Fibroblast of lung (primary cell): ENCODE measurements around the gene LZTS2.

Source experiments
- CTCF ChIP-seq, 2 donors: IDR thresholded peaks in 1 of 2; conservative IDR thresholded peaks in 1 of 2; 1 replicate in 1 of 2; 2 replicates in 1 of 2; pipeline ENCODE4 v1.5.1; 2011 to 2012; ENCODE audit warnings: low read length in 2 of 2, control low read depth in 1 of 2, inconsistent platforms in 1 of 2, low read depth in 1 of 2, mild to moderate bottlenecking in 1 of 2
- EZH2 ChIP-seq: IDR thresholded peaks from 2 replicates; pipeline ENCODE4 v1.5.1; 2012; ENCODE audit warnings: low read length, control low read depth, mild to moderate bottlenecking; ENCODE audit errors: missing control alignments

GRCh38 chr10:100962351-100963080 is 37.1 kb upstream of the LZTS2 start:
- TF ChIP-seq CTCF (conservative IDR thresholded peaks at IDR 0.05 in 1 of 2, IDR thresholded peaks at IDR 0.05 in 1 of 2; ENCODE audit: low read depth in 1 of 2, low read length in 2 of 2) = no peak
- no peak for TF ChIP-seq EZH2
